ENCODE data around the gene GAGE2A.
"Not testable (repeated sequence)": the region's sequence is repeated elsewhere in the genome, so short reads cannot be mapped to it uniquely, and the experiment has no call there.

The GAGE2A gene, protein sequence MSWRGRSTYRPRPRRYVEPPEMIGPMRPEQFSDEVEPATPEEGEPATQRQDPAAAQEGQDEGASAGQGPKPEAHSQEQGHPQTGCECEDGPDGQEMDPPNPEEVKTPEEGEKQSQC

DNA sequence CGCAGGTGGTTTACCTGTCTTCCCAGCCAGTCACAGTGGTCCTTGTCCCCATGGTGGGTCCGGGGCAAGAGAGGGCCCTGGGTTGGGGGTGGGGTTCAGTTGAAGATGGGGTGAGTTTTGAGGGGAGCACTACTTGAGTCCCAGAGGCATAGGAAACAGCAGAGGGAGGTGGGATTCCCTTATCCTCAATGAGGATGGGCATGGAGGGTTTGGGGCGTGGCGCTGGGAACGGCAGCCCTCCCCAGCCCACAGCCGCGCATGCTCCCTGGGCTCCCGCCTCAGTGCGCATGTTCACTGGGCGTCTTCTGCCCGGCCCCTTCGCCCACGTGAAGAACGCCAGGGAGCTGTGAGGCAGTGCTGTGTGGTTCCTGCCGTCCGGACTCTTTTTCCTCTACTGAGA, at the start of gene GAGE2A:
Gene GAGE2A, plus strand, starts transcription at position 301 of the 400 bp plus-strand sequence. CDS start 1,155 bp downstream, outside the sequence.
- not testable (repeated sequence) for DNase-seq (ENCODE audit: extremely low read depth in 1 of 2, low read depth in 1 of 2)

DNA sequence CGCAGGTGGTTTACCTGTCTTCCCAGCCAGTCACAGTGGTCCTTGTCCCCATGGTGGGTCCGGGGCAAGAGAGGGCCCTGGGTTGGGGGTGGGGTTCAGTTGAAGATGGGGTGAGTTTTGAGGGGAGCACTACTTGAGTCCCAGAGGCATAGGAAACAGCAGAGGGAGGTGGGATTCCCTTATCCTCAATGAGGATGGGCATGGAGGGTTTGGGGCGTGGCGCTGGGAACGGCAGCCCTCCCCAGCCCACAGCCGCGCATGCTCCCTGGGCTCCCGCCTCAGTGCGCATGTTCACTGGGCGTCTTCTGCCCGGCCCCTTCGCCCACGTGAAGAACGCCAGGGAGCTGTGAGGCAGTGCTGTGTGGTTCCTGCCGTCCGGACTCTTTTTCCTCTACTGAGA, 47.9 kb upstream of the GAGE2A start, which contains the start of gene GAGE12D:
Gene GAGE12D, plus strand, starts transcription at position 301 of the 400 bp plus-strand sequence. CDS start 1,155 bp downstream, outside the sequence.
- not testable (repeated sequence) for DNase-seq (ENCODE audit: extremely low read depth in 1 of 2, low read depth in 1 of 2)

DNA sequence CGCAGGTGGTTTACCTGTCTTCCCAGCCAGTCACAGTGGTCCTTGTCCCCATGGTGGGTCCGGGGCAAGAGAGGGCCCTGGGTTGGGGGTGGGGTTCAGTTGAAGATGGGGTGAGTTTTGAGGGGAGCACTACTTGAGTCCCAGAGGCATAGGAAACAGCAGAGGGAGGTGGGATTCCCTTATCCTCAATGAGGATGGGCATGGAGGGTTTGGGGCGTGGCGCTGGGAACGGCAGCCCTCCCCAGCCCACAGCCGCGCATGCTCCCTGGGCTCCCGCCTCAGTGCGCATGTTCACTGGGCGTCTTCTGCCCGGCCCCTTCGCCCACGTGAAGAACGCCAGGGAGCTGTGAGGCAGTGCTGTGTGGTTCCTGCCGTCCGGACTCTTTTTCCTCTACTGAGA, 38.3 kb upstream of the GAGE2A start, which contains the start of gene GAGE12E:
Gene GAGE12E, plus strand, starts transcription at position 301 of the 400 bp plus-strand sequence. CDS start 1,155 bp downstream, outside the sequence.
- DNase-seq (ENCODE audit: extremely low read depth in 1 of 2, low read depth in 1 of 2), result not testable (repeated sequence)

DNA sequence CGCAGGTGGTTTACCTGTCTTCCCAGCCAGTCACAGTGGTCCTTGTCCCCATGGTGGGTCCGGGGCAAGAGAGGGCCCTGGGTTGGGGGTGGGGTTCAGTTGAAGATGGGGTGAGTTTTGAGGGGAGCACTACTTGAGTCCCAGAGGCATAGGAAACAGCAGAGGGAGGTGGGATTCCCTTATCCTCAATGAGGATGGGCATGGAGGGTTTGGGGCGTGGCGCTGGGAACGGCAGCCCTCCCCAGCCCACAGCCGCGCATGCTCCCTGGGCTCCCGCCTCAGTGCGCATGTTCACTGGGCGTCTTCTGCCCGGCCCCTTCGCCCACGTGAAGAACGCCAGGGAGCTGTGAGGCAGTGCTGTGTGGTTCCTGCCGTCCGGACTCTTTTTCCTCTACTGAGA, 28.8 kb upstream of the GAGE2A start, which contains the start of gene GAGE12F:
Gene GAGE12F, plus strand, starts transcription at position 301 of the 400 bp plus-strand sequence. CDS start 1,155 bp downstream, outside the sequence.
- DNase-seq (ENCODE audit: extremely low read depth in 1 of 2, low read depth in 1 of 2), result not testable (repeated sequence)

DNA sequence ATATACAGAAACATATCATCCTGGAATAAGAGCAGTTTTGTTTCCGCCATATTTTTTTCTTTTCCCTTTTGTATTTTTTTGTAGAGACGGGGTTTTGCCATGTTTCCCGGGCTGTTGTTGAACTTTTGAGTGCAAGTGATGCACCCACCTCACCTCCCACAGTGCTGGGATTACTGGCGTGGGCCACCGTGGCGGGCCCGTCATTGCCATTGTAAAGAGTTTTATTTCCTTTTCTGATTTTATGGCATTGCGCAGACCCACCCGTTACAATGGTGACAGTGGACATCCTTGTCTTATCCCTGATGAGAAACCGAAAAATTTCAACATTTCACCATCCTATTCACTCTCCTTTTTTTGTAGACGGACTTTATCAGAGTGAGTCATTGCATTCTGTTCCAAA, 20.6 kb upstream of the GAGE2A start:
- DNase-seq (ENCODE audit: extremely low read depth in 1 of 2, low read depth in 1 of 2), result not testable (repeated sequence)

DNA sequence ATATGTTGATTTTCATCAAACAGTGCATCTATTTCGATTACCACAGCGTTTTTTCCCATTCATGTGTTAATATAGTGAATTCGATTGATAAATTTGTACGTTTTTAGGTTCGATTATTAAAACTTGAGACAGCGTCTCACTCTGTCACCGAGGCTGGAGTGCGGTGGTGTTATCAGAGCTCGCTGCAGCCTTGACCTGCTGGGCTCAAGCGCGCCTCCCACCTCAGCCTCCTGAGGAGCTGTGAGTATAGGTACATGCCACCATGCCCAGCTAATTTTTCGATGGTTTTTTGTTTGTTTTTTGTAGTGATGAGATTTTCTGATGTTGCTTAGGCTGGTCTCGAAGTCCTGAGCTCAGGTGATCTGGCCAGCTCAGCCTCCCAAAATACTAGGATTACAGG, 20.1 kb upstream of the GAGE2A start:
- DNase-seq (ENCODE audit: extremely low read depth in 1 of 2, low read depth in 1 of 2), result not testable (repeated sequence)

DNA sequence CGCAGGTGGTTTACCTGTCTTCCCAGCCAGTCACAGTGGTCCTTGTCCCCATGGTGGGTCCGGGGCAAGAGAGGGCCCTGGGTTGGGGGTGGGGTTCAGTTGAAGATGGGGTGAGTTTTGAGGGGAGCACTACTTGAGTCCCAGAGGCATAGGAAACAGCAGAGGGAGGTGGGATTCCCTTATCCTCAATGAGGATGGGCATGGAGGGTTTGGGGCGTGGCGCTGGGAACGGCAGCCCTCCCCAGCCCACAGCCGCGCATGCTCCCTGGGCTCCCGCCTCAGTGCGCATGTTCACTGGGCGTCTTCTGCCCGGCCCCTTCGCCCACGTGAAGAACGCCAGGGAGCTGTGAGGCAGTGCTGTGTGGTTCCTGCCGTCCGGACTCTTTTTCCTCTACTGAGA, 19.2 kb upstream of the GAGE2A start, which contains the start of gene GAGE12G:
Gene GAGE12G, plus strand, starts transcription at position 301 of the 400 bp plus-strand sequence. CDS start 1,155 bp downstream, outside the sequence.
- not testable (repeated sequence) for DNase-seq (ENCODE audit: extremely low read depth in 1 of 2, low read depth in 1 of 2)

DNA sequence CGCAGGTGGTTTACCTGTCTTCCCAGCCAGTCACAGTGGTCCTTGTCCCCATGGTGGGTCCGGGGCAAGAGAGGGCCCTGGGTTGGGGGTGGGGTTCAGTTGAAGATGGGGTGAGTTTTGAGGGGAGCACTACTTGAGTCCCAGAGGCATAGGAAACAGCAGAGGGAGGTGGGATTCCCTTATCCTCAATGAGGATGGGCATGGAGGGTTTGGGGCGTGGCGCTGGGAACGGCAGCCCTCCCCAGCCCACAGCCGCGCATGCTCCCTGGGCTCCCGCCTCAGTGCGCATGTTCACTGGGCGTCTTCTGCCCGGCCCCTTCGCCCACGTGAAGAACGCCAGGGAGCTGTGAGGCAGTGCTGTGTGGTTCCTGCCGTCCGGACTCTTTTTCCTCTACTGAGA, 9.6 kb upstream of the GAGE2A start, which contains the start of gene GAGE12H:
Gene GAGE12H, plus strand, starts transcription at position 301 of the 400 bp plus-strand sequence. CDS start 1,155 bp downstream, outside the sequence.
- DNase-seq (ENCODE audit: extremely low read depth in 1 of 2, low read depth in 1 of 2), result not testable (repeated sequence)

DNA sequence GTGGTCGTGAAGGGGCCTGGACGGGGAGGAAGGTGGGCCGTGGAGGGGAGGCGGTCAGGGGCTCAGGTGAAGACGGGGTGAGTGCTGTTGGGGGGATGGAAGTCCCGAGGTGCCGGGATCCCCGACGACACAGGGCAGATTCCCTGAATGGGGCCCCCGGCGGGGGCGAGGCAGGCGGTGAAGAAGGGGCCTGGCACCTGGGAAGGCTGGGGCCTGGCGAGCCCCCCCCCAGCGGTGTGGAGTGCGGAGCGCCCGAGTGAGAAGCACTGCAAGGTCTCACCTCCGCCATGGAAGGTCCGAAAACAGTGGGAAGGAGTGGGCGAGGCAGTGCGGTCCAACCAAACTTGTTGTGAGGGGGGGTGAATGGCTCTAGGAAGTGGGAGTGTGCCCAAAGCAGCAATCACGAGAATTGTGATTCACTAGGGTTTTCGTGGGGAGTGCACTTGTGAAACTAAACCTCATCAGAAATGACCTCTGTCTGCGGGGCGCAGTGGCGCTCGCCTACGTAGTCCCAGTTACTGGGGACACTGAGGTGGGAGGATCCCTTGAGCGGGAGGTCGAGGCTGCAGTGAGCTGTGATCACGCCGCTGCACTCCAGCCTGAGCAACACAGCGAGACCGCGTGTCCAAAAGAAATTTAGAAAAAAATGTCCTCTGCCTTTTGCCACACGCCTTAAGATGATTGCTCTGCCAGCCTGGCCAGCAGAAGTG, 628 bp downstream of the GAGE2A start:
- DNase-seq (ENCODE audit: extremely low read depth in 1 of 2, low read depth in 1 of 2), result not testable (repeated sequence)

DNA sequence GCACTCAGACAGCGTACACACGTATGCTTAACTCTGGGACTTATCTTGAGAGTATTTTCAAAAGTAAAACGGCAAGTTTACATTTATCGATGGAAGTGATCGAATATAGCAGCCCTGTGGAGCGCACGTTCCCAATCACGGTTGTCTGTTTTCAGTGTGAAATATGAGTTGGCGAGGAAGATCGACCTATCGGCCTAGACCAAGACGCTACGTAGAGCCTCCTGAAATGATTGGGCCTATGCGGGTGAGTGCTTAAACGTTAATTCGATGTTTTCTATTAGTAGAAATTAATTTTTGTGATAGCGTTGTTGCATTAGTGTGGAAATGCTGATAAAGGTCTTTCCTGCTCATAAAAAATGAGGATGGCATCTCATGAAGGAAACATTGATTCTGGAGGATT, 1.2 kb downstream of the GAGE2A start:
- DNase-seq (ENCODE audit: extremely low read depth in 1 of 2, low read depth in 1 of 2), result not testable (repeated sequence)

DNA sequence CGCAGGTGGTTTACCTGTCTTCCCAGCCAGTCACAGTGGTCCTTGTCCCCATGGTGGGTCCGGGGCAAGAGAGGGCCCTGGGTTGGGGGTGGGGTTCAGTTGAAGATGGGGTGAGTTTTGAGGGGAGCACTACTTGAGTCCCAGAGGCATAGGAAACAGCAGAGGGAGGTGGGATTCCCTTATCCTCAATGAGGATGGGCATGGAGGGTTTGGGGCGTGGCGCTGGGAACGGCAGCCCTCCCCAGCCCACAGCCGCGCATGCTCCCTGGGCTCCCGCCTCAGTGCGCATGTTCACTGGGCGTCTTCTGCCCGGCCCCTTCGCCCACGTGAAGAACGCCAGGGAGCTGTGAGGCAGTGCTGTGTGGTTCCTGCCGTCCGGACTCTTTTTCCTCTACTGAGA, 9.4 kb downstream of the GAGE2A start, which contains the start of gene GAGE1:
Gene GAGE1, plus strand, starts transcription at position 301 of the 400 bp plus-strand sequence. CDS start 1,155 bp downstream, outside the sequence.
- DNase-seq (ENCODE audit: extremely low read depth in 1 of 2, low read depth in 1 of 2), result not testable (repeated sequence)

DNA sequence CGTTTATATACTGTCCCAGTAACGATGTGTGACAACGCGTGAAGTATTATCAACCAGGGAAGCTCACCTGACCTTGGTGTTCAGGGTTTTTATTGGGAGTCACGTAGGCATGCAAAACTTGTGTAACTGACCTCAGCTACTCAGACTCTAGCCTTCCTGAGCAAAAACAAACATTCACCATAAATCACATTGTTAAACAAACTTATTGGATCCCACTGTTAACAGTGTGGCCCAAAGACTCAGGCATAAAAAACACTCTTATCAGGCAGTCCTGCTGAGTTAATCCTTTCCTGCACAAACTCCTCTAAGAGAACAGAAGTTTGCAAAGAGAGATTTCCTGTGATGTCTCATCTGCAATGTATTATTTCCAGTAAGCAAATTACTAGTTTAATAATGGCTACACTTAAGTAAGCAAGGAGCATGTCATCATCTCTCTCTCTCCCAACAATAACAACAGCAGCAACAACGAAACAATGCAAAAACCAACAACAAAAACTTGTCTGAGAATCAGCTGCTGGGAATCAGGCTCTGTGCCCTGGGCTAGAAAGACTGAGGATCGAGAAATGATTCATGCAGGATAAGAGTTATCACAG, 21.5 kb downstream of the GAGE2A start:
- DNase-seq (ENCODE audit: extremely low read depth in 1 of 2, low read depth in 1 of 2), result no peak

DNA sequence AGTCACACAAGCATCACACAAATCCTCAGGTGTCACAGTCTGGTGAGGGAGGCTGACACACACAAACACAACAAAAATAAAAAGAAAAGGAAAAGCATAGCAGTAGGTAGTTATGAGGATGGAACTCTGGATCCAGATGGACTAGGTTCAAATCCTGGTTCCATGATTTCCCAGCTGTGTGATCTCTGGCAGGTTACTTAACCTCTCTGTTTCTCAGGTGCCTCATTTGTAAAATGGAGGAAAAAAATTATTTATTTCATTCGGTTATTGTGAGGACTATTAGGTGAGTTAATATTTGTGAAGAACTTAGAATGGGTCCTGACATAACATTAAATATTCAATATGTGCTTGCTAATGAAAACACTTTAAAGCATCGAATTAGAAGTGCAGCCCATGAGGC, 29.3 kb downstream of the GAGE2A start:
- no peak for DNase-seq (ENCODE audit: extremely low read depth in 1 of 2, low read depth in 1 of 2)

DNA sequence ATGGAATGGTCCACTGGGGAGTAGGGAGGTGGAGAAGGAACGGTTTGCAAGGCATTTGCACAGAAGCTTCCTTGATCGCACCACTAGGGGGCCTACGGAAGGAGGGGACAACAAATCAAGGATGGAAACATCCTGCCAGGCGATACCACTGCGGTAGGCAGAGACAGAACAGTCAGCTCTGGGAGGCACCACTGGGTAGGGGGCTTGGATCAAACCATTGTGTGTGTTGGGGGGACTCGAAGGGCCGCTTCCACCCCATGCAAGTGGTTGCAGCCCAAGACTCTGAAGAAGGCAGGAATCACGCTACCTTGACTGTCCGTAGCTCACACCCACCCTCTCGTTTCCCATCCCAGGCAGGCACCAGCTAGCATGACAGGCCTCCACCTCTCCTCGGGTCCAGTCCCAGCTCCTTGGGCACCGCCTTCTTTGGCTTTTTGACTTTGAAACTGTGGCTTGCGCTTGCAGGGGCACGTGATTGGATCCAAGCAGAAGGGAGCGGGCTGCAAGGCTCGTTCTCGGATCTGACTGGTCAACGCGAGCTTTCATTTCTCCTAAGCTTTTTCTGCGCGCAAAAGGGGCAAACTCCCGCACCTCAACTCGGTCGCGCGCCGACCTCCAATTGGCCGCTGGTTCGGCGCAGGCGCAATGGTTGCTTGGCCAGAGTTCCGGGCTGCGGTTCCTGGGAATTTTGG, 37.9 kb downstream of the GAGE2A start:
- DNase-seq (ENCODE audit: extremely low read depth in 1 of 2, low read depth in 1 of 2), result peak in 1 of 2 donors; percentile 6

DNA sequence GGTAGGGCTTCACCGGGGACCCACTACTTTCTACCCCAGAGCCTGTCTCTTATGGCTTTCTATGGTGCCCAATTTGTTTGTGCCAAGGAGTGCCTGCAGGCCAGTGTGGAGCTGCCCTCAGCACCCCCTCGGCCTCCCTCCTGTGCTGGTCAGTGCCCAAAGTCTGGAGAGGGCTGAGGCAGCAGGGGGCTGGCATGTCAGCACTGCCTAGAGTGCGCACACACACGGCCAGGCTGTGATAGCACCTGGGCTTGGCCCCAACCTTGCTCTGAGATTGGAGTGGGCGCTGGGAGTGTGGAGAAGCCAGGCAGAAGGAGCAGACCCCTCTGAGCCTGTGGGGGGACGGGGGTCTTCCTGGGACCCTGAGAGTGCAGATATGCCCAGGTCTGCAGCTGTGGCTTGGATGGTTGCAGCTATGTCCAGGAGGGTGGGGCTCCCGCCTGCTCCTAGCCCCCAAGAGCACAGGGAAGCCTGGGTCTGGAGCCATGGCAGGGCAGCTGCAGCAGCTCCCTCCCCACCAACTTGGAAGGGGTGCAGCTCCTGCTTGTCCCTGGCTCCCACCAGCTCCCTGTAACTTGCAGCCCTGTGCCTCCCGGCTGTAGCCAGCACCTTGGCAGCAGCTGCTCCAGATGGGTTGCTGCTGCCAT, 55.8 kb downstream of the GAGE2A start:
- DNase-seq (ENCODE audit: extremely low read depth in 1 of 2, low read depth in 1 of 2), result no peak

All from stimulated activated CD8-positive, alpha-beta memory T cell treated with anti-CD3 and anti-CD28 coated beads, Interleukin-7, amount 100 ng/mL, for 48 hours (primary cell).